IPS-15b (cell line): ENCODE data around the gene GRM5.

ENCODE experiments used
- H3K27me3 ChIP-seq: one replicate; pipeline ENCODE4 v1.6.1; 2013; ENCODE audit warnings: low read length; ENCODE audit not compliant: control insufficient read depth, insufficient read depth
- H3K36me3 ChIP-seq: one replicate; pipeline ENCODE4 v1.6.1; 2013; ENCODE audit warnings: low read length; ENCODE audit not compliant: control insufficient read depth, insufficient read depth
- H3K4me1 ChIP-seq: one replicate; pipeline ENCODE4 v1.6.1; 2013; ENCODE audit warnings: mild to moderate bottlenecking, low read length; ENCODE audit not compliant: control insufficient read depth, insufficient read depth
- H3K4me3 ChIP-seq: one replicate; pipeline ENCODE4 v1.5.1; 2013; ENCODE audit warnings: low read depth, low read length
- H3K9ac ChIP-seq: one replicate; pipeline ENCODE4 v1.6.1; 2013; ENCODE audit warnings: low read depth, mild to moderate bottlenecking, low read length
- H3K9me3 ChIP-seq: one replicate; pipeline ENCODE4 v1.6.1; 2013; ENCODE audit warnings: mild to moderate bottlenecking, low read length; ENCODE audit not compliant: control insufficient read depth, insufficient read depth

The GRM5 gene

DNA sequence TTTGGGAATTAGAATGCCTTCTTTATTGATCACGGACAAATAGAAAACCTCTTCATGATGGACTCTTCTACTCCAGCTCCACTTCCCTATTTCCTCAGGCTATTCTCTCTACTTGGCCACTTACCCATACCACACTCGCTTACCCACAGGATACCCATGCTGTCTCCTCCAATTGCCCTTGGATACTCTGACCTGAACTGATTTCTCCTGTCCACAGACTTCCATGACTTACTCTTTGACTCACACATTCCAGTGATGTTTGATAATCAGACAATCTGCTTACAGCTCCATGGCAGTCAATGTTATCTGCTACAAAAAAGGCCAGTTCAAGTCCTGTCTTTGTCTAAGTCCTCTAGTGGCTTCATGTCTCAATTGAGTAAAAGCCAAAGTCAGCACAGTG lies 436.3 kb downstream of the GRM5 start:
- Histone ChIP-seq H3K27me3 (no peaks in the 10 kb centered on the region), H3K4me1 (peaks cover 2% of the 10 kb centered on the region), H3K4me3 (no peak overlapping the region), H3K36me3 (no peaks in the 10 kb centered on the region), H3K9me3 (no peaks in the 10 kb centered on the region), H3K9ac (no peak overlapping the region)

DNA sequence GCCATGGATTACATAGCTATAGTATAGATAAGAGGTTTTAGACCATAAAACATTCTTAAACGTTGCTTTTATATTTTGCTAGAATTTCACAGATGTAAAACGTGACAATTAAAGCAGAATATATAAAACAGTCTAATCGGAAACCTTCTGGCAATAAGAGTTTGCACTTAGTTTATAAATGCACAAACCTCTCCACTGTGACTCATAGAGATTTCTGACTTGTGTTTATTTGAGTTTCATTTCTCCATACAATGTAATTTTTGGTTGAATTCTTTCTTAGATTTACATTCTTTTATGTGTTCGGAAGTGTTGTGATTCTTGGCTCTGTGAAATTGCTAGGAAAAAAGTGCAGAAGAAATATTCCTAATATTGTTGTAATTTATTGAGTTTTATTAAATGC lies 439.6 kb downstream of the GRM5 start:
- H3K9ac ChIP-seq: no peak overlapping the region
- no peaks in the 10 kb centered on the region for H3K27me3 ChIP-seq
- H3K4me3 ChIP-seq: no peak overlapping the region
- no peaks in the 10 kb centered on the region for H3K4me1 ChIP-seq
- no peaks in the 10 kb centered on the region for H3K36me3 ChIP-seq
- no peaks in the 10 kb centered on the region for H3K9me3 ChIP-seq

DNA sequence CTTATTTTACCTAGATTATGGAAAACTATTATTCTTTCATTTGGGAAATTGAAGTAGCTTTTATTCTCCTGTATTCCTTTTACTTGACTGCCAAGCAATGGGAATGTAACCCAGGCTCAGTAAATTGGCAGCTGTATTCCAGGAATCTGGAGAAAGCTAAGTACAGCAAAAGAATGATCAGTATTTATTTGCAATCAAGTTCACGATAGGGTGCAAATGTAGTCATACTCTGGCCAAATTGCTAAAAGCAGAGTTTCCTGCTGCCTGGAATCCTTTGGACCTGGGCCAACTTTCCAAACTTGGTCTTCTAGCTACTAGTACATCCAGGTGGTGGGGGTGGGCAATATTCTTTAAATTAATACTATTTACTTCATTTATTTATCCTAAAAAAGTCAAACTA lies 442.3 kb downstream of the GRM5 start:
- Histone ChIP-seq H3K9ac (no peak overlapping the region), H3K4me1 (peaks cover 4% of the 10 kb centered on the region), H3K36me3 (no peaks in the 10 kb centered on the region), H3K27me3 (no peaks in the 10 kb centered on the region), H3K9me3 (no peaks in the 10 kb centered on the region), H3K4me3 (no peak overlapping the region)

DNA sequence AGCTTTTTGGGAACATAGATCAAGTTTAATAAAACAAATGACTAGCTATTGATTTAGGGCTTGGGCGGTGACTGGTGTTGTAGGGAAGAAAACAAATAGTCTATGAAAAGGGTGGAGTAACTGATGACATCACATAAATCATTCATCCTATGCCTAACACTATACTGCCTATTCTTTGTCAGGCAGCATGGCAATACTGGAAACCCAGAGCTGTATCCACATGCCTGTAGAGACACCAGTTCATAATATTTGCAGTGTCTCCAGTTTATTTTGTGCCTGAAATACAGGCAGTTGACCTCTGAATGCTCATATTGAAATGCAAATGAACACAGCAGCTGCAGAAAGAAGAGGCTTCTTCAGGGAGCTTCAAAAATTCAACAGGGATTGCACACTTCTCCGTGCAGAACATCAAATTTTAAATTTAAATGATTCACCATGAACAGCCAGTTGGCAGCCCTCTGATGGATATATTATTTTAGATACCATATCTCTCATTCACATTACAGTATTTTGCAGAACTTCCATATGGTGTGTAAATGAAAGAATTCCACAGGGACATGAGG lies 445.1 kb downstream of the GRM5 start:
- Histone ChIP-seq H3K9me3 (no peaks in the 10 kb centered on the region), H3K36me3 (no peaks in the 10 kb centered on the region)

DNA sequence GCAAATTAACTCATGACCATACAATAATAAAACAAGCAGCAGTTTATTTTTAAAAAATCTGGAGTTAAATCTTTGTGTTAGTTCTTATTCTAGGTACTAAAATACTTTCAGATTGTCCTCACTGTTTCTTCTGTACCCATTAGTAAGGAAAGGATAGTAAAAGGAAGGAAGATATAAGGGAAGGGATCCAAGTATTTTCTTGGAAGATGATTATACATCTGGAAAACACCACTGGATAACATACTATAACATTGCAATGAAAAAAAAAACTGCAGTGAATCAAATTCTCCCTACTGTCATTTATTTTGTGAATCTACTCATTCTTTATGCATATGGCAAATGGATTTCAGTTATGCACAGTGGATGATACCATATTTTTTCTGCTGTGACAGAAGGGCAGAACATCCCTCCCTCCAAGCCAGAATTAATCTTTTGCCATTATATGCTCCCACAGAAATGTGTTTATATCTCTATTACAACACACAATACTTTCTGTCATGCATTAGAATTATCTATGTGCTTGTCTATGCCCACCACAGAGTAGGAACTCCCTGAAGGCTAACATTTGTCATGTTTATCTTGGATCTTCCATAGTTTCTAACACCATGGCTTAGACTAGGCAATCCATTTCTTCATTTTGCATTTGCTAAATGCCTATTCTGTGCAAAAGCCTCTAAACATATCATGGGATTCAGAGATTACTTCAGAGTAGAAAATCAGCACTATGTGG lies 446.0 kb downstream of the GRM5 start:
- Histone ChIP-seq H3K27me3 (no peaks in the 10 kb centered on the region), H3K36me3 (no peaks in the 10 kb centered on the region), H3K9me3 (no peaks in the 10 kb centered on the region), H3K4me1 (peaks cover 4% of the 10 kb centered on the region), H3K9ac (no peak overlapping the region), H3K4me3 (no peak overlapping the region)

More for the DNA sequence above, 445.1 kb downstream of the GRM5 start:
- Histone ChIP-seq H3K27me3 (no peaks in the 10 kb centered on the region), H3K4me1 (peaks cover 4% of the 10 kb centered on the region), H3K9ac (no peak overlapping the region), H3K4me3 (no peak overlapping the region)

DNA sequence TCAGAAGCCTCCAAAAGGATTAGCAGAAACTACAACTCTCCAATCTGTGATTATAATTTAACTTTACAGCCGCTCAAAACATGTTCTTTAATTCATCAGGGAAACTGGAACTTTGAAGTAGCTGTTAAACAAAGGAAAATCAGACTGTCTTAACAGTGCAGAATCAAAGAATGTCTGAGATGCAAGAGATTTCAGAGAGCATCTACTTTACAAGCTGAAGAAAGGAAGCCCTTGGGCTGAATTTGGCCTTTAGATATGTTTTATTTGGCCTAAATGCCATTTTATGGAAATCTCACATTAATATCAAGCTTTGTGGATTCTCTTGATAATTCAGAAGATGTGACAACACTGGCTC lies 446.7 kb downstream of the GRM5 start:
- Histone ChIP-seq H3K9ac (no peak overlapping the region), H3K27me3 (no peaks in the 10 kb centered on the region), H3K4me1 (peaks cover 4% of the 10 kb centered on the region), H3K9me3 (no peaks in the 10 kb centered on the region), H3K4me3 (no peak overlapping the region), H3K36me3 (no peaks in the 10 kb centered on the region)

DNA sequence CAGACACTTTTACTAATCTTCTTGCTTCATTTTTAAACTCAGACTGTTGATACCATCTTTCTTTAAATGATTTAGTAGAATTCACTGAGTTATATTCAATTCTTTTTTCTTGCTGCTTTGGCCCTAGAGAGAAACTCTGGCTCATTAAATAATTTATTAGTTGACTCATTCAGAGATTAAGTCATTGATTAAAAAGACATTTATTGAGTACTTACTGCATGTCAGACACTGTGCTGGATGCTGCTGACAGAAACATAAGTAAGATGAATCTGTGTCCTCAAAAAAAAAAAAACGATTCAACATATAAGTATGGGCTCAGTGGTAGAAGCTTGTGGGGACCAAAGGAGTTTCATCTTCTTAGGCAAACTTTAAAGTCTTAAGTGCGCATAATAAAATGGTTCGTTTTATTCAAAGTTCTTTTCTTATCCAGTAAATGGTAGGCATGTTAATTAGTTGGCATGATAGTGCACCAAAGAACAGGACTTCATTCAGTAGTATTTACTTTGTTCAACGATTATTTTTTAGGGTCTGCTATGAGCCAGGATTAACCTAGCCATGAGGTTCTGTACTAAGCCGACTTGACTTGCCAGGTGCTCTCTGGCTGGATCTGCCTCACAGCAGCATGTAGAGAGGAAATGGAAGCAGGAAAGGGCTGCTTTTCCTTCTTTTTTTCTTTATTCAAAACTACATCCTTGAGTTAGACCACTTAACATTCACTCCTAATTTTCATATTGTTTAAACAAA lies 447.3 kb downstream of the GRM5 start:
- Histone ChIP-seq H3K27me3 (no peaks in the 10 kb centered on the region), H3K36me3 (no peaks in the 10 kb centered on the region), H3K9ac (no peak overlapping the region), H3K4me1 (peaks cover 4% of the 10 kb centered on the region), H3K4me3 (no peak overlapping the region), H3K9me3 (no peaks in the 10 kb centered on the region)

DNA sequence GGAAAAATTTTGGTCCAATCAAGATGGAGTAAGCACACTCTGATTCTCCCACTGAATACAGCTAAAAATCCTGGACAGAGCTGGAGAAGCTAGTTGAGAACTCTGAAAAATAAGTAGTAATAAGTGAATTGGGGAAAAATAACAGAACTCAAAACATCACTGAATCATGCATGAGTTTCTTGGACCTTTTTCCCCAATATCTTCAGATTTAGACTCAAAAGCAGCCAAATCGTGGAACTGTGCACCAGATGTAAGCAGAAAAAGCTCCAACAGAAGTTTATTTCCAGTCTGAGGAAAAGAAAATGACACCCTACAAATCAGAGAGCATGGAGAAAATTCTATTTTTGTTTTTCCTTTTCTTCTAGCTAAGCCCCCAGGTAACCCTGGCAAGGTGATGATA lies 448.6 kb downstream of the GRM5 start:
- no peaks in the 10 kb centered on the region for H3K27me3 ChIP-seq
- H3K4me3 ChIP-seq: no peak overlapping the region
- no peak overlapping the region for H3K9ac ChIP-seq
- H3K4me1 ChIP-seq: peaks cover 4% of the 10 kb centered on the region
- no peaks in the 10 kb centered on the region for H3K36me3 ChIP-seq
- no peaks in the 10 kb centered on the region for H3K9me3 ChIP-seq

DNA sequence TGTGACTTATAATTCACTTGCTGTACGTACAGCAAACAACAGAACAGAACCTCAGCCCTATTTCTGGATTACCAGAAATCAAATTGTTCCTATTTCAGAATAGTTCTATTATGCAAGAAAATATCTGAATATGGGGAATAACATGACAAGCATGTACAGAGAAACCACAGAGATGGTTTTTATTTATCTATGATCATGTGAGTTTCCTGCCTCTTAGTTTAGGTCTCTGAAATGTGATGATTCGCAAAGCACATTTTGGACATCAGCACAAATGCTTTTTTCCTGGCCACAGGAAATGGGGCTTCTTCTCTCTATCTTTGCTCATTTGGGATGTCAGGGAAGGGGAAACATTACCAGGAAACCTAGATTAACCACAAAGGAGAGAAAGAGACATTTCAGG lies 461.5 kb downstream of the GRM5 start:
- Histone ChIP-seq H3K27me3 (no peaks in the 10 kb centered on the region), H3K36me3 (no peaks in the 10 kb centered on the region), H3K9ac (no peak overlapping the region), H3K9me3 (no peaks in the 10 kb centered on the region), H3K4me1 (no peaks in the 10 kb centered on the region), H3K4me3 (no peak overlapping the region)

DNA sequence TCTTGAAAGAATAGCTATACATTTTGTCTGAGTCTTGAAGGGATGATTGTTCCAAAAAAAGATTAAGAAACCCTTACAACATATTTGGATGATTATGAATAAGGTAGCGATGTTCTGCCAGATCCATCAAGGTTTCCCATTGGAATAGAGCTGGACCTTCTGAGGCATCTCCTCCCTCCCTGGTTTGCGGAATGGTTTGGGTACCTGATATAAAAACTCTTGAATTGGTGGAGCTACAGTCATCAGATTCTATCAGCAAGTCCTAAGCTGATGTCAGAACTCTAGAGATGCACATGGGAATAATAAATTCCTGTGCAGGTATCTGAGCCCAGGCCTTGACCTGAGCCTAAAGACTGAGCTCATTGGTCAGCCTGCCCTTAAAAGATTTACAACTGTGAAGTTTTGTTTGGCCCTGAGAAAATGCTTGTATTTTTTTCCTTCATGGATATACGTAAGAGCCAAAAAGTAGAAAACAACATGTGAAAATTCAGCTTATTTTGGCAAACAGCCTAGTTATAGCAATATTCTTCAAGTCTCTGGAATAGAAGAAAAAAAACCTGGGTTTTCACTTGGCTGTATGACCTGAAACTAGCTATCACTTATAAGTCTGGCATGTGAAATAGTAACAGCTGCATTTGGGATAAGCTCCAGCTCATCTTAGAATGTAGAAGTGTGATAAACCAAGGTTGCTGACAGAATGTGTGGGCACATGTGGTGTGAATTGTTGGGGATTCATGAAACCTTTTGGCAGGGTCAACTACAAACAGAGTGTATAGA lies 462.5 kb downstream of the GRM5 start:
- H3K36me3 ChIP-seq: no peaks in the 10 kb centered on the region
- H3K4me3 ChIP-seq: no peak overlapping the region
- no peaks in the 10 kb centered on the region for H3K9me3 ChIP-seq
- H3K4me1 ChIP-seq: no peaks in the 10 kb centered on the region
- no peak overlapping the region for H3K9ac ChIP-seq
- no peaks in the 10 kb centered on the region for H3K27me3 ChIP-seq

DNA sequence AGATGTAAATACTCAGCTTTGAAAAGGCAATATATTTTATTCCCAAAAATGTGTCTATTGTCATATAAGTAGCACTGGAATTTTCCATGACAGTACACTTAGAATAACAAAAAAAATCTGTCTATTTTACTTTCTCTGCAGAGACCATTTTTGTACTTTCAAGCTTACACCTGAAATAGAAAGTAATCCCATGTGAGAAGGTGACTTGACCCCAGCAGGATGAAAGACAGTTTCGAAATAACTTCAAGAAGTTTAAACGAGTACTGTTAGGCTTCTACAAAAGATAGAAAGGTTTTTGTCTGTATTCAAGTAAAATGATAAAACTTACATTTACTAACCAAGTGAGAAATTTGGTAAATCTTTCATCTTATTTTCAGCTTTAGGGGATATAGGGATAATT lies 468.4 kb downstream of the GRM5 start:
- Histone ChIP-seq H3K4me1 (no peaks in the 10 kb centered on the region), H3K27me3 (no peaks in the 10 kb centered on the region), H3K9me3 (no peaks in the 10 kb centered on the region), H3K9ac (no peak overlapping the region), H3K36me3 (no peaks in the 10 kb centered on the region), H3K4me3 (no peak overlapping the region)
